Smooth muscle cell (in vitro differentiated cells): ENCODE data around the gene SPNS2. TPM values are rescaled to one million over a fixed set of nuclear protein-coding genes. Genes with fewer than 3 reads are reported as not detected.

ENCODE experiments used
- DNase-seq: peaks from one replicate; lab custom pipeline; 2025; ENCODE audit not compliant: unreplicated experiment; lab: John Stamatoyannopoulos, UW
- H2AFZ ChIP-seq: fragments of 200-600 bp; sonication (generic); 2 replicates; pipeline ENCODE4 v1.6.0; 2016; ENCODE audit warnings: antibody characterized with exemption, low read depth, mild to moderate bottlenecking
- H3F3A ChIP-seq: fragments of 200-600 bp; sonication (generic); 2 replicates; pipeline ENCODE4 v1.6.0; 2017; ENCODE audit warnings: antibody characterized with exemption, low read depth
- H3K27ac ChIP-seq: fragments of 200-600 bp; sonication (generic); 2 replicates; pipeline ENCODE4 v1.5.1; 2016; ENCODE audit warnings: low read depth, mild to moderate bottlenecking
- H3K27me3 ChIP-seq: fragments of 200-600 bp; sonication (generic); 2 replicates; pipeline ENCODE4 v1.6.1; 2016; ENCODE audit warnings: low read depth, mild to moderate bottlenecking
- H3K36me3 ChIP-seq: fragments of 200-600 bp; sonication (generic); 2 replicates; pipeline ENCODE4 v1.5.1; 2016; ENCODE audit warnings: low read depth
- H3K4me1 ChIP-seq: fragments of 200-600 bp; sonication (generic); 2 replicates; pipeline ENCODE4 v1.5.1; 2016; ENCODE audit warnings: low read depth
- H3K4me2 ChIP-seq: fragments of 200-600 bp; sonication (generic); 2 replicates; pipeline ENCODE4 v1.6.0; 2016; ENCODE audit warnings: mild to moderate bottlenecking
- H3K4me3 ChIP-seq: fragments of 200-600 bp; sonication (generic); 2 replicates; pipeline ENCODE4 v1.5.1; 2016; ENCODE audit warnings: mild to moderate bottlenecking
- H3K79me2 ChIP-seq: fragments of 200-600 bp; sonication (generic); 2 replicates; pipeline ENCODE4 v1.6.0; 2016; ENCODE audit warnings: low read depth, mild to moderate bottlenecking
- H3K9ac ChIP-seq: fragments of 200-600 bp; sonication (generic); 2 replicates; pipeline ENCODE4 v1.6.0; 2016; ENCODE audit warnings: low read depth
- H3K9me3 ChIP-seq: fragments of 200-600 bp; sonication (generic); replicated peaks from 2 replicates; pipeline ENCODE4 v1.5.1; 2016; ENCODE audit warnings: low read depth
- H4K20me1 ChIP-seq: fragments of 200-600 bp; sonication (generic); 2 replicates; pipeline ENCODE4 v1.6.0; 2016; ENCODE audit warnings: low read depth
- CTCF ChIP-seq: fragments of 200-600 bp; sonication (generic); IDR thresholded peaks from 2 replicates; pipeline ENCODE4 v1.5.1; 2017; ENCODE audit warnings: borderline replicate concordance, mild to moderate bottlenecking, antibody characterized with exemption; ENCODE audit not compliant: insufficient read depth, poor library complexity, severe bottlenecking
- WGBS: methylation state at CpG from one replicate; pipeline ENCODE4 v1.1.7; 2016; ENCODE audit warnings: low lambda C conversion rate; 5-methylcytosine and 5-hydroxymethylcytosine counted together
- polyA plus RNA-seq: library from polyadenylated mRNA; unstranded; fragments of >200 nt; fragmentation: Nextera tagmentation; extraction: Ambion mirVana; gene quantifications from 2 replicates; pipeline ENCODE4 v1.2.1, GENCODE V29; 2016
- total RNA-seq: library from RNA; depleted of rRNA; stranded (reverse); fragments of >200 nt; gene quantifications from 2 replicates; pipeline ENCODE4 v1.2.3, GENCODE V29; 2014

The SPNS2 gene
- total and polyA plus RNA-seq, 2 experiments from 2014 or later = 5.1 to 16.5 TPM

DNA sequence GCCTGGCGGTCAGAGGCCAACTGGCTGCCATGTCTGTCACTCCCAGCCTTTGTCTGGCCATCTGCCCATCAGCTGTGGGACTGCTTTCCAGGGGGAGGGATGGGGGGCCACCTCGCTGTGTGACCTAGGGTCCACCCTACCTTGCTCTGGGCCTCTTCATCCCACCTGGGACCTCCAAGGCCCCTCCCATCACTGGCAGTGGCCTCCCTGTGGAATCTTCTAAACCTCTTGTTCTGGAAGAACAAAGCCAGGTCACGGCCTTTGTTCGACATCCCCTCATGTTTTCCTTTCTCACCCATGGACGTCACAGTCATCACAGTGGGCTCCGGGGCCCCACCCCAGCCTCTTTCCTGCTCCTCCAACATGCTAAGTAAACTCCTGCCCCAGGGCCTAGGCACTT lies 24.0 kb downstream of the SPNS2 start:
- Histone ChIP-seq H3K4me1 (peaks cover 8% of the 10 kb centered on the region), H3K9me3 (no peaks in the 10 kb centered on the region), H3K4me2 (no peak overlapping the region), H2AFZ (no peak overlapping the region), H3K4me3 (no peak overlapping the region), H3K79me2 (no peaks in the 10 kb centered on the region), H3K27ac (no peak overlapping the region), H3K36me3 (no peaks in the 10 kb centered on the region), H3K27me3 (no peaks in the 10 kb centered on the region), H3K9ac (no peak overlapping the region), H4K20me1 (no peaks in the 10 kb centered on the region), H3F3A (no peaks in the 10 kb centered on the region)
- TF ChIP-seq CTCF = no peak
- DNase-seq = no peak
- 92% methylated on average over 6 of the region's 6 CpGs for WGBS

- H3K4me1 ChIP-seq = peaks cover 8% of the 10 kb centered on the region
- H3K9ac ChIP-seq = no peak overlapping the region
- H3K36me3 ChIP-seq = no peaks in the 10 kb centered on the region
- H4K20me1 ChIP-seq = no peaks in the 10 kb centered on the region
- H2AFZ ChIP-seq = no peak overlapping the region
- no peak overlapping the region for H3K4me2 ChIP-seq
- no peaks in the 10 kb centered on the region for H3K9me3 ChIP-seq
- H3K27me3 ChIP-seq = no peaks in the 10 kb centered on the region
- DNase-seq = no peak
- no peak for TF ChIP-seq CTCF
- no peaks in the 10 kb centered on the region for H3F3A ChIP-seq
- H3K27ac ChIP-seq = no peak overlapping the region
- H3K79me2 ChIP-seq = no peaks in the 10 kb centered on the region
- WGBS = 84% methylated on average over 8 of the region's 8 CpGs
- H3K4me3 ChIP-seq = no peak overlapping the region
Measured at GRCh38 chr17:4523946-4524345, 25.3 kb downstream of the SPNS2 start.

DNA sequence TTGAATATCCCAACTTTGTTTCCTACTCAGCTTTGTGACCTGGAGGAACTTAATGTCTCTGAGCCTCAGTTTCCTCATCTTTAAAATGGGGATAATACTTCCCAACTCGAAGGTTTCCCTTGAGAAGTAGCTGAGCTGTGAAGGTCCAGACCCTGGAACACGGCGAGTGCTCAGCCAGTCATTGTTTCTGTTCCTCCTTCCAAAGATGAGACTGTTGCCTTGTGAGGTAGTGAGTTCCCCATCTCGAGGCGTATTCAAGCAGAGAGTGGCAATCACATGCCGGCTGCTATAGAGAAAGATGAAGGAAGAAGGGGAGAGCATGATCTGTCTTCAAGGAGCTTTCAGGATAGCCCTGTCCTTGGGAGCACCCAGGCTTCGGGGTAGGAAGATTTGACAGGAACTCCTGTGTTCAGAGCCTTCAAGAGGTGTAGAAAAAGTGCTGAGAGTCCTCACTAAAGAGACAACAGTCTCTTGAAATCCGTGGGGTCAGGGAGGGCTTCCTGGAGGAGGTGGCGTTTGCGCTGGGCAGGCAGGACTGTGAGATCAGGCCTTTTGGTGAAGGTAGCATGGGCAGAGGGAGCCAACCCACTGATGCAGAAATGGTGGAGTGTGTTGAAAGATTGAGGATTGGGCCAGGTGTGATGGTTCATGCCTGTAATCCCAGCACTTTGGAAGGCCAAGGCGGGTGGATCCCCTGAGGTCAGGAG lies 27.2 kb downstream of the SPNS2 start:
- Histone ChIP-seq H3F3A (no peaks in the 10 kb centered on the region), H3K4me1 (no peaks in the 10 kb centered on the region), H3K36me3 (no peaks in the 10 kb centered on the region), H3K4me2 (no peak overlapping the region), H2AFZ (no peak overlapping the region), H3K9ac (no peak overlapping the region), H3K27ac (no peak overlapping the region), H3K79me2 (no peaks in the 10 kb centered on the region), H3K27me3 (no peaks in the 10 kb centered on the region), H4K20me1 (no peaks in the 10 kb centered on the region), H3K9me3 (no peaks in the 10 kb centered on the region), H3K4me3 (no peak overlapping the region)
- no peak for DNase-seq
- 87% methylated on average over 11 of the region's 11 CpGs for WGBS
- TF ChIP-seq CTCF = no peak

- no peaks in the 10 kb centered on the region for H3K27me3 ChIP-seq
- H2AFZ ChIP-seq = no peak overlapping the region
- DNase-seq = no peak
- H4K20me1 ChIP-seq = no peaks in the 10 kb centered on the region
- H3K4me2 ChIP-seq = no peak overlapping the region
- H3K27ac ChIP-seq = no peak overlapping the region
- H3K9ac ChIP-seq = no peak overlapping the region
- WGBS = 91% methylated on average over 1 of the region's 1 CpG
- no peak for TF ChIP-seq CTCF
- no peaks in the 10 kb centered on the region for H3K36me3 ChIP-seq
- H3K9me3 ChIP-seq = no peaks in the 10 kb centered on the region
- no peaks in the 10 kb centered on the region for H3K79me2 ChIP-seq
- no peaks in the 10 kb centered on the region for H3K4me1 ChIP-seq
- no peak overlapping the region for H3K4me3 ChIP-seq
- no peaks in the 10 kb centered on the region for H3F3A ChIP-seq
Measured at GRCh38 chr17:4527134-4527533, 28.5 kb downstream of the SPNS2 start.
